Caco-2 (cell line): ENCODE measurements around the gene GNG3. TPM values are rescaled to one million over a fixed set of nuclear protein-coding genes. Genes with fewer than 3 reads are reported as not detected.

Source experiments
- BruUV-seq: library from RNA; stranded (reverse); fragments of 400-500 nt; replicated peaks from 2 replicates; lab custom pipeline; 2021; lab: Mats Ljungman, UMichigan
- CTCF ChIA-PET: fragments of 300-600 bp; sonication (Branson Sonifier 250); formaldehyde crosslinking; loops from one replicate; lab custom pipeline; 2022; ENCODE audit warnings: antibody characterized with exemption; lab: Charles Lee
- POLR2A ChIA-PET: fragments of 300-600 bp; sonication (Branson Sonifier 250); formaldehyde crosslinking; loops from one replicate; lab custom pipeline; 2022; ENCODE audit warnings: antibody characterized with exemption; lab: Charles Lee
- DNase-seq, 2 experiments: peaks; one replicate each; pipeline versions ENCODE4 v3.0.0 to v3.0.0-alpha.2; 2020 to 2022
- H3K27me3 ChIP-seq: replicated peaks from 2 replicates; pipeline ENCODE4 v1.6.0; 2011; ENCODE audit warnings: low read length; ENCODE audit not compliant: control insufficient read depth, insufficient read depth
- H3K36me3 ChIP-seq: 2 replicates; pipeline ENCODE4 v1.5.1; 2011; ENCODE audit warnings: low read length; ENCODE audit not compliant: control insufficient read depth, insufficient read depth
- H3K4me1 ChIP-seq: fragments of 250-450 bp; sonication (Bioruptor Pico); 2 replicates; pipeline ENCODE4 v1.5.1; 2020; ENCODE audit warnings: mild to moderate bottlenecking
- H3K4me3 ChIP-seq: 2 replicates; pipeline ENCODE4 v1.5.1; 2011; ENCODE audit warnings: low read depth, mild to moderate bottlenecking, control low read depth, low read length
- H3K9me3 ChIP-seq: fragments of 250-450 bp; sonication (Bioruptor Pico); 2 replicates; pipeline ENCODE4 v1.5.1; 2020; ENCODE audit warnings: mild to moderate bottlenecking, moderate library complexity
- H3K27ac Mint-ChIP-seq: one replicate; pipeline ENCODE4 v1.8.0; 2022; ENCODE audit warnings: mixed read lengths; ENCODE audit not compliant: unreplicated experiment
- H3K27me3 Mint-ChIP-seq: one replicate; pipeline ENCODE4 v1.8.0; 2022; ENCODE audit warnings: mixed read lengths; ENCODE audit not compliant: insufficient read depth, unreplicated experiment
- H3K36me3 Mint-ChIP-seq: one replicate; pipeline ENCODE4 v1.8.0; 2022; ENCODE audit warnings: mild to moderate bottlenecking, mixed read lengths; ENCODE audit not compliant: insufficient read depth, unreplicated experiment
- H3K4me1 Mint-ChIP-seq: one replicate; pipeline ENCODE4 v1.8.0; 2022; ENCODE audit warnings: low read depth, mixed read lengths; ENCODE audit not compliant: unreplicated experiment
- H3K4me3 Mint-ChIP-seq: one replicate; pipeline ENCODE4 v1.8.0; 2022; ENCODE audit warnings: mild to moderate bottlenecking, moderate library complexity, mixed read lengths; ENCODE audit not compliant: unreplicated experiment
- H3K9me3 Mint-ChIP-seq: one replicate; pipeline ENCODE4 v1.8.0; 2022; ENCODE audit warnings: mixed read lengths; ENCODE audit not compliant: unreplicated experiment
- CTCF ChIP-seq, 2 experiments: fragments of 200-600 bp in 1 of 2; IDR thresholded peaks; 1 replicate in 1 of 2; 2 replicates in 1 of 2; pipeline versions ENCODE4 v1.5.1 to v1.8.0; 2011 to 2022; ENCODE audit warnings: antibody characterized with exemption in 1 of 2, control low read depth in 1 of 2, inconsistent platforms in 1 of 2, low read depth in 1 of 2, low read length in 1 of 2, mild to moderate bottlenecking in 1 of 2, moderate library complexity in 1 of 2; ENCODE audit not compliant: insufficient read depth in 1 of 2, severe bottlenecking in 1 of 2, unreplicated experiment in 1 of 2
- intact Hi-C: fragments of 100-400 bp; cut with micrococcal nuclease; formaldehyde crosslinking; loops from one replicate; pipeline ENCODE4 v1.10.0; 2022; ENCODE audit not compliant: unreplicated experiment
- total RNA-seq: library from RNA; stranded (reverse); gene quantifications from 2 replicates; pipeline ENCODE4 v1.2.3, GENCODE V29; 2022

GNG3 gene
- total RNA-seq, 1 experiment from 2014 or later = not detected

DNA sequence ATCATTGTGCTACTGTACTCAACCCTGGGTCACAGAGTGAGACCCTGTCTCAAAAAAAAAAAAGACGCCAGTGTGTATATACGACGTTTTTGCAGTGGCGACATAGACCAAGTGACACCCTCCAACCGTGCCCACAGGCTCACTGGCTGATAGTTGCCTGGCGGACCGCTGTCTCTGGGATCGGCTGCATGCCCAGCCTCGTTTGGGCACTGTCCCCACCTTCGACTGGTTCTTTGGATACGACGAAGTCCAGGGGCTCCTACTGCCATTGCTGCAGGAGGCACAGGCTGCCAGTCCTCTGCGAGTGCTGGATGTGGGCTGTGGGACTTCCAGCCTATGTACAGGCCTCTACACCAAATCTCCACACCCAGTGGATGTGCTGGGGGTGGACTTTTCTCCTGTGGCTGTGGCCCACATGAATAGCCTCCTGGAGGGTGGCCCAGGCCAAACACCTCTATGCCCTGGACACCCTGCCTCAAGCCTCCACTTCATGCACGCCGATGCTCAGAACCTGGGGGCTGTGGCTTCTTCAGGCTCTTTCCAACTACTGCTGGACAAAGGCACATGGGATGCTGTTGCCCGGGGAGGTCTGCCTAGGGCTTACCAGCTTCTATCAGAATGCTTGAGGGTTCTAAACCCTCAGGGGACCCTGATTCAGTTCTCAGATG lies 41.1 kb upstream of the GNG3 start:
- BruUV-seq = no TSS peak
- Histone ChIP-seq H3K36me3 (peaks cover 7% of the 10 kb centered on the region), H3K4me3 (peak overlapping the region; percentile 50), H3K27me3 (no peaks in the 10 kb centered on the region), H3K4me1 (peaks cover 23% of the 10 kb centered on the region), H3K9me3 (no peaks in the 10 kb centered on the region)
- no peak for DNase-seq
- TF ChIP-seq CTCF (IDR thresholded peaks at IDR 0.05; ENCODE audit: insufficient read depth in 1 of 2, low read depth in 1 of 2, low read length in 1 of 2, severe bottlenecking in 1 of 2, unreplicated experiment in 1 of 2) = no peak
- H3K9me3 Mint-ChIP-seq = no peaks in the 10 kb centered on the region
- POLR2A ChIA-PET = interaction anchor here (0.5 to 2.1 kb wide), 7 partner anchors 13 to 1639 kb away, joined by 3 to 46 read pairs (median 8); partner anchors contain the start of genes ESRRA, HNRNPUL2, INTS5 and STX5
- intact Hi-C loops = no loop called here
- H3K27ac Mint-ChIP-seq = peak overlapping the region; percentile 97
- peaks cover 79% of the 10 kb centered on the region for H3K36me3 Mint-ChIP-seq
- H3K4me1 Mint-ChIP-seq = peaks cover 11% of the 10 kb centered on the region
- CTCF ChIA-PET = interaction anchor here (1.4 to 2.1 kb wide), 3 partner anchors 13 to 93 kb away, joined by 4 to 7 read pairs (median 6); partner anchors contain the start of genes EEF1G, INTS5 and TUT1
- H3K4me3 Mint-ChIP-seq = peak overlapping the region; percentile 99
- H3K27me3 Mint-ChIP-seq = no peaks in the 10 kb centered on the region

- Histone ChIP-seq H3K4me3 (no peak overlapping the region), H3K36me3 (peaks cover 7% of the 10 kb centered on the region), H3K27me3 (no peaks in the 10 kb centered on the region), H3K9me3 (no peaks in the 10 kb centered on the region), H3K4me1 (peaks cover 24% of the 10 kb centered on the region)
- DNase-seq = no peak
- peaks cover 86% of the 10 kb centered on the region for H3K36me3 Mint-ChIP-seq
- H3K4me1 Mint-ChIP-seq = peaks cover 14% of the 10 kb centered on the region
- H3K4me3 Mint-ChIP-seq = no peak overlapping the region
- intact Hi-C loops = no loop called here
- no TSS peak for BruUV-seq
- ChIA-PET CTCF (interaction anchor here (0.5 to 2.0 kb wide), 2 partner anchors 12 to 56 kb away, joined by 6 to 7 read pairs; no protein-coding TSS in a partner anchor), POLR2A (interaction anchor here (1.0 kb wide), 1 partner anchor 76 kb away, joined by 3 read pairs; the partner anchor contains the start of gene TUT1)
- TF ChIP-seq CTCF (IDR thresholded peaks at IDR 0.05; ENCODE audit: insufficient read depth in 1 of 2, low read depth in 1 of 2, low read length in 1 of 2, severe bottlenecking in 1 of 2, unreplicated experiment in 1 of 2) = no peak
- no peaks in the 10 kb centered on the region for H3K9me3 Mint-ChIP-seq
- H3K27ac Mint-ChIP-seq = no peak overlapping the region
- no peaks in the 10 kb centered on the region for H3K27me3 Mint-ChIP-seq
These were observed 40.0 kb upstream of the GNG3 start for GRCh38 chr11:62667460-62667859.

- Histone ChIP-seq H3K4me3 (no peak overlapping the region), H3K27me3 (no peaks in the 10 kb centered on the region), H3K4me1 (peaks cover 32% of the 10 kb centered on the region), H3K36me3 (peaks cover 7% of the 10 kb centered on the region), H3K9me3 (no peaks in the 10 kb centered on the region)
- BruUV-seq = no TSS peak
- Mint-ChIP-seq H3K4me3 (no peak overlapping the region), H3K9me3 (no peaks in the 10 kb centered on the region), H3K27me3 (no peaks in the 10 kb centered on the region), H3K36me3 (peaks cover 84% of the 10 kb centered on the region), H3K27ac (peak overlapping the region; percentile 5), H3K4me1 (peaks cover 14% of the 10 kb centered on the region)
- CTCF ChIA-PET = interaction anchor here (0.6 kb wide), 1 partner anchor 14 kb away, joined by 4 read pairs; no protein-coding TSS in a partner anchor
- POLR2A ChIA-PET = no interaction called here
- intact Hi-C loops = loop anchor here (10.0 kb wide), 1 partner anchor 275 kb away; no protein-coding TSS in a partner anchor
- no peak for TF ChIP-seq CTCF (IDR thresholded peaks at IDR 0.05; ENCODE audit: insufficient read depth in 1 of 2, low read depth in 1 of 2, low read length in 1 of 2, severe bottlenecking in 1 of 2, unreplicated experiment in 1 of 2)
- no peak for DNase-seq
These were observed 37.9 kb upstream of the GNG3 start for GRCh38 chr11:62669420-62670161.
